GM19463 (cell line): ENCODE measurements around the gene TNFSF8.
A peak's percentile ranks its signal among the peaks of the same experiment; 100 is the strongest.

Source experiments
- ATAC-seq: cut with Tn5 transposase; IDR thresholded peaks from one replicate; pipeline ENCODE4 v1.9.1; 2021; ENCODE audit warnings: mild to moderate bottlenecking, moderate library complexity; ENCODE audit not compliant: unreplicated experiment

The TNFSF8 gene

GRCh38 chr9:114930056-114930812 is at the start of gene TNFSF8:
Gene TNFSF8, minus strand, starts transcription at chr9:114930591. Its CDS starts 288 bp downstream, at chr9:114930303.
- ATAC-seq: peak; percentile 47

- no peak for ATAC-seq
Observed at GRCh38 chr9:114973216-114973615, 42.8 kb upstream of the TNFSF8 start.

- ATAC-seq: no peak
Observed at GRCh38 chr9:114972510-114973136, 42.2 kb upstream of the TNFSF8 start.

GRCh38 chr9:114969269-114969668 is 38.9 kb upstream of the TNFSF8 start:
- ATAC-seq: no peak

GRCh38 chr9:114968671-114969070 is 38.3 kb upstream of the TNFSF8 start:
- peak; percentile 60 for ATAC-seq

- no peak for ATAC-seq
Observed at GRCh38 chr9:114965564-114965963, 35.2 kb upstream of the TNFSF8 start.

GRCh38 chr9:114962809-114963208 is 32.4 kb upstream of the TNFSF8 start:
- ATAC-seq: no peak

GRCh38 chr9:114960276-114960675 is 29.9 kb upstream of the TNFSF8 start:
- no peak for ATAC-seq

- ATAC-seq: no peak
Observed at GRCh38 chr9:114958844-114959235, 28.4 kb upstream of the TNFSF8 start.

GRCh38 chr9:114958021-114958843 is 27.8 kb upstream of the TNFSF8 start:
- no peak for ATAC-seq

GRCh38 chr9:114957558-114957957 is 27.2 kb upstream of the TNFSF8 start:
- ATAC-seq: no peak

- ATAC-seq: no peak
Observed at GRCh38 chr9:114954956-114955582, 24.7 kb upstream of the TNFSF8 start.

GRCh38 chr9:114953959-114954358 is 23.6 kb upstream of the TNFSF8 start:
- no peak for ATAC-seq

GRCh38 chr9:114953046-114953445 is 22.7 kb upstream of the TNFSF8 start:
- no peak for ATAC-seq

- ATAC-seq: no peak
Observed at GRCh38 chr9:114950761-114951160, 20.4 kb upstream of the TNFSF8 start.

GRCh38 chr9:114947058-114947457 is 16.7 kb upstream of the TNFSF8 start:
- ATAC-seq: no peak

- no peak for ATAC-seq
Observed at GRCh38 chr9:114945616-114946412, 15.4 kb upstream of the TNFSF8 start.

- ATAC-seq: no peak
Observed at GRCh38 chr9:114941376-114941775, 11.0 kb upstream of the TNFSF8 start.

- ATAC-seq: no peak
Observed at GRCh38 chr9:114938687-114939575, 8.5 kb upstream of the TNFSF8 start.
